Measurements from ENCODE around the gene CFAP58. TPM values are rescaled to one million over a fixed set of nuclear protein-coding genes. Genes with fewer than 3 reads are reported as not detected.

The CFAP58 gene
- total RNA-seq, 1 experiment from 2014 or later, result 0.63 TPM

GRCh38 chr10:104351919-104352318, 1.7 kb upstream of the CFAP58 start:
- no peak overlapping the region for H3K56ac ChIP-seq (ENCODE audit: insufficient read length, low read depth, low read length)
- H2AK5ac ChIP-seq (ENCODE audit: insufficient read length, low read length), result no peak overlapping the region
- no peaks in the 10 kb centered on the region for H3K79me1 ChIP-seq (ENCODE audit: insufficient read depth, low read depth, low read length, poor library complexity, severe bottlenecking)
- no peak for DNase-seq
- peaks cover 5 to 7% of the 10 kb centered on the region in 2 experiments; a peak in 3 of 4 replicates for H3K4me1 Mint-ChIP-seq
- no peak overlapping the region for H2BK5ac ChIP-seq (ENCODE audit: insufficient read length, low read length)
- no peak overlapping the region for H2AFZ ChIP-seq (ENCODE audit: low read length)
- no peak overlapping the region for H3K4me3 Mint-ChIP-seq
- H2BK15ac ChIP-seq (ENCODE audit: low read depth, low read length), result no peak overlapping the region
- H2BK12ac ChIP-seq (ENCODE audit: insufficient read length, low read depth, low read length), result no peak overlapping the region
- H3K9me3 Mint-ChIP-seq, result no peaks in the 10 kb centered on the region
- no peaks in the 10 kb centered on the region for H4K20me1 ChIP-seq (ENCODE audit: control insufficient read depth, insufficient read depth, insufficient read length)
- H3K27me3 ChIP-seq (ENCODE audit: insufficient read depth, low read length), result peaks cover 9% of the 10 kb centered on the region
- no peaks in the 10 kb centered on the region for H3K79me2 ChIP-seq (ENCODE audit: insufficient read depth, low read length)
- H4K5ac ChIP-seq (ENCODE audit: insufficient read length, low read depth, low read length), result no peak overlapping the region
- no peak overlapping the region for H2BK120ac ChIP-seq (ENCODE audit: low read depth, low read length, poor library complexity, severe bottlenecking)
- no peak overlapping the region for H3T11ph ChIP-seq (ENCODE audit: low read length)
- no peak overlapping the region for H3K14ac ChIP-seq (ENCODE audit: insufficient read depth, low read length)
- H3K23me2 ChIP-seq (ENCODE audit: insufficient read length, low read depth, low read length, poor library complexity, severe bottlenecking), result no peaks in the 10 kb centered on the region
- peaks cover 6% of the 10 kb centered on the region for H3K27me3 Mint-ChIP-seq (ENCODE audit: low read depth)
- H4K91ac ChIP-seq (ENCODE audit: insufficient read length, low read depth, low read length), result no peak overlapping the region
- TF ChIP-seq, protein P1, sequence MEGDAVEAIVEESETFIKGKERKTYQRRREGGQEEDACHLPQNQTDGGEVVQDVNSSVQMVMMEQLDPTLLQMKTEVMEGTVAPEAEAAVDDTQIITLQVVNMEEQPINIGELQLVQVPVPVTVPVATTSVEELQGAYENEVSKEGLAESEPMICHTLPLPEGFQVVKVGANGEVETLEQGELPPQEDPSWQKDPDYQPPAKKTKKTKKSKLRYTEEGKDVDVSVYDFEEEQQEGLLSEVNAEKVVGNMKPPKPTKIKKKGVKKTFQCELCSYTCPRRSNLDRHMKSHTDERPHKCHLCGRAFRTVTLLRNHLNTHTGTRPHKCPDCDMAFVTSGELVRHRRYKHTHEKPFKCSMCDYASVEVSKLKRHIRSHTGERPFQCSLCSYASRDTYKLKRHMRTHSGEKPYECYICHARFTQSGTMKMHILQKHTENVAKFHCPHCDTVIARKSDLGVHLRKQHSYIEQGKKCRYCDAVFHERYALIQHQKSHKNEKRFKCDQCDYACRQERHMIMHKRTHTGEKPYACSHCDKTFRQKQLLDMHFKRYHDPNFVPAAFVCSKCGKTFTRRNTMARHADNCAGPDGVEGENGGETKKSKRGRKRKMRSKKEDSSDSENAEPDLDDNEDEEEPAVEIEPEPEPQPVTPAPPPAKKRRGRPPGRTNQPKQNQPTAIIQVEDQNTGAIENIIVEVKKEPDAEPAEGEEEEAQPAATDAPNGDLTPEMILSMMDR (conservative IDR thresholded peaks at IDR 0.05), result no peak
- no peak overlapping the region for H3K9ac ChIP-seq (ENCODE audit: extremely low read depth, insufficient read length, low read length)
- no peak overlapping the region for H3K23ac ChIP-seq (ENCODE audit: insufficient read length, low read depth, low read length)
- H3K18ac ChIP-seq (ENCODE audit: insufficient read length, low read depth, low read length), result no peak overlapping the region
- H3K36me3 Mint-ChIP-seq (ENCODE audit: insufficient read depth in 1 of 3, low read depth in 3 of 3), result no peaks in the 10 kb centered on the region
- H2BK20ac ChIP-seq (ENCODE audit: low read depth, low read length, poor library complexity, severe bottlenecking), result no peak overlapping the region
- H3K27ac Mint-ChIP-seq, result no peak overlapping the region
- WGBS (ENCODE audit: extremely low coverage, insufficient read length, low lambda C conversion rate), result no CpG with 5 or more reads among the region's 1 CpG
- H3K27ac ChIP-seq (ENCODE audit: insufficient read length, low read depth, low read length), result no peak overlapping the region
- no peak overlapping the region for H3K4me2 ChIP-seq (ENCODE audit: insufficient read depth, insufficient read length, low read length)
- no peak overlapping the region for H4K8ac ChIP-seq (replicated peaks; ENCODE audit: insufficient read length, low read depth, low read length)
- H3K4me1 ChIP-seq (ENCODE audit: insufficient read depth, low read length), result peaks cover 6% of the 10 kb centered on the region; the same call in 1 of the 2 replicates
- H3K4ac ChIP-seq (ENCODE audit: low read depth, low read length), result no peak overlapping the region
- no peaks in the 10 kb centered on the region for H3K9me3 ChIP-seq (ENCODE audit: control insufficient read depth, low read depth, low read length)
